NCI-H774 (cell line): Measurements from ENCODE around the gene HS3ST5.
"Not testable (repeated sequence)": the region's sequence is repeated elsewhere in the genome, so short reads cannot be mapped to it uniquely, and the experiment has no call there.

ENCODE experiments used
- DNase-seq: peaks from one replicate; lab custom pipeline; 2025; lab: John Stamatoyannopoulos, UW

The HS3ST5 gene

GRCh38 chr6:114276783-114277182, 66.0 kb downstream of the HS3ST5 start:
- DNase-seq = no peak

GRCh38 chr6:114274836-114275235, 68.0 kb downstream of the HS3ST5 start:
- DNase-seq = no peak

- DNase-seq = no peak
Observed at GRCh38 chr6:114272582-114272981, 70.2 kb downstream of the HS3ST5 start.

- DNase-seq = no peak
Observed at GRCh38 chr6:114271405-114271804, 71.4 kb downstream of the HS3ST5 start.

GRCh38 chr6:114267897-114268296, 74.9 kb downstream of the HS3ST5 start:
- no peak for DNase-seq

- DNase-seq = no peak
Observed at GRCh38 chr6:114260810-114261209, 82.0 kb downstream of the HS3ST5 start.

GRCh38 chr6:114258376-114258775, 84.4 kb downstream of the HS3ST5 start:
- no peak for DNase-seq

- no peak for DNase-seq
Observed at GRCh38 chr6:114253431-114253830, 89.4 kb downstream of the HS3ST5 start.

GRCh38 chr6:114249522-114249921, 93.3 kb downstream of the HS3ST5 start:
- DNase-seq = no peak

GRCh38 chr6:114247101-114247500, 95.7 kb downstream of the HS3ST5 start:
- no peak for DNase-seq

GRCh38 chr6:114240796-114241195, 102.0 kb downstream of the HS3ST5 start:
- DNase-seq = no peak

- no peak for DNase-seq
Observed at GRCh38 chr6:114228675-114229074, 114.1 kb downstream of the HS3ST5 start.

GRCh38 chr6:114227944-114228468, 114.8 kb downstream of the HS3ST5 start:
- no peak for DNase-seq

- DNase-seq = no peak
Observed at GRCh38 chr6:114220241-114220640, 122.6 kb downstream of the HS3ST5 start.

- DNase-seq = no peak
Observed at GRCh38 chr6:114218437-114219340, 124.1 kb downstream of the HS3ST5 start.

- not testable (repeated sequence) for DNase-seq
Observed at GRCh38 chr6:114217996-114218395, 124.8 kb downstream of the HS3ST5 start.

GRCh38 chr6:114216789-114217467, 125.9 kb downstream of the HS3ST5 start:
- DNase-seq = no peak

- DNase-seq = no peak
Observed at GRCh38 chr6:114210467-114210866, 132.4 kb downstream of the HS3ST5 start.

GRCh38 chr6:114203460-114203859, 139.4 kb downstream of the HS3ST5 start:
- DNase-seq = no peak

- no peak for DNase-seq
Observed at GRCh38 chr6:114202389-114202788, 140.4 kb downstream of the HS3ST5 start.

GRCh38 chr6:114200891-114201290, 141.9 kb downstream of the HS3ST5 start:
- no peak for DNase-seq

GRCh38 chr6:114195631-114196403, 147.0 kb downstream of the HS3ST5 start:
- DNase-seq = no peak
